ENCODE results near the gene DCAF7.

DNA sequence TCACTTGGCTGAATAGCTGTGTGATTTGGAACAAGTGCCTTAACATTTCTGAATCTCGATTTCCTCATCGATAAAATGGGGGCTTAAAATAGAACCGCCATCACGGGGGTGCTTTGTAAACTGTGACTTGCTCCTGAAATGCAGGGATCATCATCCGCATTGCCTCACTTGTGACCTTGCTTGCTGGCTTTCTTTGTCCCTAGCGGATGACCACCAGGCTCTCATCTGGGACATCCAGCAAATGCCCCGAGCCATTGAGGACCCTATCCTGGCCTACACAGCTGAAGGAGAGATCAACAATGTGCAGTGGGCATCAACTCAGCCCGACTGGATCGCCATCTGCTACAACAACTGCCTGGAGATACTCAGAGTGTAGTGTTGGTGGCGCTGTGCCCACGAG, 38.5 kb downstream of the DCAF7 start:
- TF ChIP-seq POLR2AphosphoS5 (IDR thresholded peaks at IDR 0.05; ENCODE audit: borderline replicate concordance, low read depth, low read length), result no peak
- TF ChIP-seq EZH2 (IDR thresholded peaks at IDR 0.05), result no peak

Measured in SK-N-MC (cell line).